Large intestine (tissue), 3 donors: ENCODE data around the gene SNAI1. TPM values are rescaled to one million over a fixed set of nuclear protein-coding genes. Genes with fewer than 3 reads are reported as not detected.
A peak's percentile ranks its signal among the peaks of the same experiment; 100 is the strongest.
"Not testable (repeated sequence)": the region's sequence is repeated elsewhere in the genome, so short reads cannot be mapped to it uniquely, and the experiment has no call there.

Experiments used
- DNase-seq, 2 donors: peaks; one replicate each; pipeline versions ENCODE4 v3.0.0 to v3.0.0-alpha.2; 2013
- H3K27ac ChIP-seq: one replicate; pipeline ENCODE4 v1.5.1; 2013; ENCODE audit warnings: low read length
- H3K27me3 ChIP-seq: 2 replicates; pipeline ENCODE4 v1.6.1; 2013; ENCODE audit warnings: low read length; ENCODE audit not compliant: control insufficient read depth, insufficient read depth
- H3K36me3 ChIP-seq: 2 replicates; pipeline ENCODE4 v1.6.1; 2013; ENCODE audit warnings: low read length; ENCODE audit not compliant: control insufficient read depth, insufficient read depth
- H3K4me1 ChIP-seq: one replicate; pipeline ENCODE4 v1.6.1; 2013; ENCODE audit warnings: low read length; ENCODE audit not compliant: control insufficient read depth, insufficient read depth
- H3K4me3 ChIP-seq: one replicate; pipeline ENCODE4 v1.5.1; 2013; ENCODE audit warnings: low read length
- H3K9me3 ChIP-seq: one replicate; pipeline ENCODE4 v1.6.1; 2013; ENCODE audit warnings: mild to moderate bottlenecking, low read depth, low read length, moderate library complexity; ENCODE audit not compliant: control insufficient read depth
- WGBS: methylation state at CpG from one replicate; pipeline ENCODE4 v1.1.5; 2013; ENCODE audit warnings: low lambda C conversion rate; ENCODE audit not compliant: insufficient coverage; 5-methylcytosine and 5-hydroxymethylcytosine counted together
- polyA plus RNA-seq: library from polyadenylated mRNA; unstranded; fragments of 120-200 nt; gene quantifications from one replicate; pipeline ENCODE4 v1.2.1, GENCODE V29; 2013

Gene SNAI1
- polyA plus RNA-seq, 1 donor, result 4.4 TPM

GRCh38 chr20:49964964-49965780, 17.6 kb upstream of the SNAI1 start:
- peak overlapping the region; percentile 44 for H3K27ac ChIP-seq

GRCh38 chr20:49965781-49966305, 16.9 kb upstream of the SNAI1 start:
- H3K9me3 ChIP-seq, result no peaks in the 10 kb centered on the region
- DNase-seq, result peak in 1 of 2 donors; percentile 55
- H3K27me3 ChIP-seq, result no peaks in the 10 kb centered on the region
- H3K4me1 ChIP-seq, result peaks cover 18% of the 10 kb centered on the region
- peaks cover 3% of the 10 kb centered on the region for H3K36me3 ChIP-seq
- peak overlapping the region; percentile 44 for H3K27ac ChIP-seq
- whole genome bisulfite sequencing, result 30% methylated on average over 3 of the region's 9 CpGs
- H3K4me3 ChIP-seq, result no peak overlapping the region

More at GRCh38 chr20:49964964-49965780, 17.6 kb upstream of the SNAI1 start:
- H3K4me1 ChIP-seq, result peaks cover 12% of the 10 kb centered on the region
- no peak overlapping the region for H3K4me3 ChIP-seq
- H3K9me3 ChIP-seq, result no peaks in the 10 kb centered on the region
- peaks cover 3% of the 10 kb centered on the region for H3K36me3 ChIP-seq
- DNase-seq, result peak in 1 of 2 donors; percentile 58
- no peaks in the 10 kb centered on the region for H3K27me3 ChIP-seq
- WGBS, result no CpG with 5 or more reads among the region's 5 CpGs

DNA sequence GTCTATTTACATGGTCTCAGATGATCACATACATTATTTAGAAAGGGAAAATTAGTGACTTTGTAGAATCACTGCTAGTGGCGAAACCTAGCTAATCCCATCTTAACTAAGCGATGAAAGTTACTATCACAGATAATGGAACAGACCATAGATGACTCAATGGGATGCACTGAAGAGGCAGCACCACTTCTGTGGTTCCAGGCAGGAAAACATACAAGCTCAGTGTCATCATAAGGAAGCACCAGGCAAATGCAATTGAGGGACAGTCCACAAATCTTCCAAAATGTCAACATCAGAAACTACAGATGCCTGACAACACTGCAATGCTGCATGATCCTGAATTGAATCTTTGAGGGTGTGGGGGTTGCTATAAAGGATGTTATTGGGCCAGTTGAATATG, 15.9 kb upstream of the SNAI1 start:
- WGBS, result no CpG with 5 or more reads among the region's 2 CpGs
- Histone ChIP-seq H3K27ac (no peak overlapping the region), H3K36me3 (peaks cover 3% of the 10 kb centered on the region), H3K27me3 (no peaks in the 10 kb centered on the region), H3K9me3 (no peaks in the 10 kb centered on the region), H3K4me3 (no peak overlapping the region), H3K4me1 (peaks cover 18% of the 10 kb centered on the region)
- no peak for DNase-seq

DNA sequence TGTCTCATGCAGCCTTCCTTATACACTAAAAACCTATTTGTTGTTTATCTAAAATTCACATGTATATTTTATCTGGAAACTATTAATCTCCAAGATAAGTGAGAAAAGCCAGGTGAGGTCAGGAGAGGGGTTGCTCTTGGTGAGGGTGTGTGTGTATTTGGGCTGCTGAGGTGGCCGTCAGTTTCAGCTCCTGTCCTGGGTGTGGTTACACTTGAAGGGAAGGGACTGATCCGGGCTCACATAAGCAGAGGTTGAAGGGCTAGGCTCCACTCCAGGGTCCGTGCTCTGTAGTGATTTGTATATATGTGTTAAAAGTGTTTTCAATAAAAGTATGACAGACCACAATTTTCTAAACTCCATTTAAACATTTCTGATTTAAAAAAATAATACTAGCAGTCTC, 13.5 kb upstream of the SNAI1 start:
- no peaks in the 10 kb centered on the region for H3K9me3 ChIP-seq
- H3K27me3 ChIP-seq, result no peaks in the 10 kb centered on the region
- no CpG with 5 or more reads among the region's 3 CpGs for WGBS
- H3K36me3 ChIP-seq, result no peaks in the 10 kb centered on the region
- no peak for DNase-seq
- H3K4me1 ChIP-seq, result peaks cover 18% of the 10 kb centered on the region
- no peak overlapping the region for H3K4me3 ChIP-seq
- no peak overlapping the region for H3K27ac ChIP-seq

- no peaks in the 10 kb centered on the region for H3K27me3 ChIP-seq
- no CpG with 5 or more reads among the region's 5 CpGs for whole genome bisulfite sequencing
- peak in 1 of 2 donors; percentile 71 for DNase-seq
- H3K27ac ChIP-seq, result no peak overlapping the region
- no peaks in the 10 kb centered on the region for H3K36me3 ChIP-seq
- H3K4me3 ChIP-seq, result no peak overlapping the region
- H3K9me3 ChIP-seq, result no peaks in the 10 kb centered on the region
- peaks cover 18% of the 10 kb centered on the region for H3K4me1 ChIP-seq
These were observed 12.8 kb upstream of the SNAI1 start for GRCh38 chr20:49969946-49970345.

- H3K9me3 ChIP-seq, result no peaks in the 10 kb centered on the region
- H3K4me1 ChIP-seq, result peaks cover 18% of the 10 kb centered on the region
- no peak overlapping the region for H3K4me3 ChIP-seq
- 71% methylated on average over 3 of the region's 8 CpGs for WGBS
- H3K27ac ChIP-seq, result no peak overlapping the region
- DNase-seq, result no peak
- no peaks in the 10 kb centered on the region for H3K36me3 ChIP-seq
- no peaks in the 10 kb centered on the region for H3K27me3 ChIP-seq
These were observed 12.3 kb upstream of the SNAI1 start for GRCh38 chr20:49970498-49970897.

DNA sequence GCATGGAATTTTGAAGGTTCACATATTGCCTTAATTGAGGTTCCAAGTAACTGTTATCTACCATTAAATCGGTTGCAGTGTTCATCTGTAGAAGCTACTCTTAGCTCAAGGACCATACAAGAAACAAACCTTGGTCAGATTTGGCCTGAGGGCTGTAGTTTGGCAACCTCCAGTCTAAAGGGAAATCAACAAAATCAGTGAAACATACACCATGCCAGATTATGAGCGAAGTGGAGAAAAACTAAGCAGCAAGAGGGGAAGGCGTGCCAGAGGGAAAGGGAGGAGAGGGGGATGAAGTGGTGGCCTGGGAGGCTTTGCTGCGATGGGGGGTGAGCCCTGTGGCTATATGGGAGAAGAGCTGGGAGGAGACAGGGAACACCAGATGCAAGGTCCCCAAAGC, 8.8 kb upstream of the SNAI1 start:
- DNase-seq, result no peak
- no peaks in the 10 kb centered on the region for H3K36me3 ChIP-seq
- H3K27me3 ChIP-seq, result no peaks in the 10 kb centered on the region
- no peak overlapping the region for H3K4me3 ChIP-seq
- no peaks in the 10 kb centered on the region for H3K9me3 ChIP-seq
- H3K4me1 ChIP-seq, result peaks cover 36% of the 10 kb centered on the region
- no peak overlapping the region for H3K27ac ChIP-seq
- WGBS, result 88% methylated on average over 3 of the region's 4 CpGs

GRCh38 chr20:49976542-49976941, 6.2 kb upstream of the SNAI1 start:
- WGBS, result 20% methylated on average over 1 of the region's 2 CpGs
- Histone ChIP-seq H3K9me3 (no peaks in the 10 kb centered on the region), H3K4me1 (peaks cover 33% of the 10 kb centered on the region), H3K27me3 (no peaks in the 10 kb centered on the region), H3K4me3 (no peak overlapping the region), H3K36me3 (no peaks in the 10 kb centered on the region), H3K27ac (peak overlapping the region; percentile 64)
- DNase-seq, result peak; percentile 54 to 60

DNA sequence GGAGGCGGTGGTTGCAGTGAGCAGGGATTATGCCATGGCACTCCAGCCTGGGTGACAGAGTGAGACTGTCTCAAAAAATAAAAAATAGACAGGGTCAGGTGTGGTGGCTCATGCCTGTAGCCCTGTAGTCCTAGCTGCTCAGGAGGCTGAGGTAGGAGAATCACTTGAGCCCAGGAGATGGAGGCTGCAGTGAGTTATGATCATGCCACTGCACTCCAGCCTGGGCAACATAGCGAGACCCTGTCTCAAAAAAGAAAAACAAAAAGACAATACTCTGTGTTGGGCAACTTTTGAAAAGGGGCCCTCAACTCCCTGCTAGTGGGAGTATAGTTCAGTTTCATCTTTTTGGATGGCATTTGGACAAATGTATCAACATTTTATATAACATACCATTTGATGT, 5.0 kb upstream of the SNAI1 start:
- H3K27me3 ChIP-seq, H3K9me3 ChIP-seq, H3K36me3 ChIP-seq, H3K4me3 ChIP-seq, DNase-seq: not testable (repeated sequence)
- Histone ChIP-seq H3K4me1 (peaks cover 41% of the 10 kb centered on the region), H3K27ac (peak overlapping the region; percentile 16)
- WGBS, result no CpG with 5 or more reads among the region's 2 CpGs

DNA sequence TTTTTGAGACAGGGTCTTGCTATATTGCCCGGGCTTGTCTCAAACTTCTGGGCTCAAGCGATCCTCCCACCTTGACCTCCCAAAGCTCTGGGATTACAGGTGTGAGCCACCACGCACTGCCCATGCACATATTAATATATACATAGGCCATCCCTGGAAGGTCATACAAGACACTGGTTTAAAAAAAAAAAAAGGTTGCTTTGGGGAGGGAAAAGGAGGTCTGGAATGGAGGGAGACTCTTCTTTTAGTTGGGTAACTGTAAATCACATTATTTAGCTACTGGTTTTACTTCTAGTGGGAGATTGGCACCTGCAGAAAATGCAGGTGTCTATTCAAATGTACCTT, 4.1 kb upstream of the SNAI1 start:
- Histone ChIP-seq H3K27me3 (no peaks in the 10 kb centered on the region), H3K4me1 (peaks cover 49% of the 10 kb centered on the region)
- WGBS, result no CpG with 5 or more reads among the region's 3 CpGs

More for the DNA sequence above, 4.1 kb upstream of the SNAI1 start:
- no peaks in the 10 kb centered on the region for H3K9me3 ChIP-seq
- H3K27ac ChIP-seq, result no peak overlapping the region
- no peak overlapping the region for H3K4me3 ChIP-seq
- H3K36me3 ChIP-seq, result no peaks in the 10 kb centered on the region
- no peak for DNase-seq
